AG09309 (cell line): ENCODE results near the gene TADA2A.
"Not testable (repeated sequence)": the region's sequence is repeated elsewhere in the genome, so short reads cannot be mapped to it uniquely, and the experiment has no call there.

Experiments used
- DNase-seq: peaks from one replicate; pipeline ENCODE4 v3.0.0-alpha.2; 2010; ENCODE audit warnings: low read depth
- H3K4me3 ChIP-seq: 2 replicates; pipeline ENCODE4 v1.5.1; 2011; ENCODE audit warnings: mild to moderate bottlenecking, low read depth, low read length, moderate library complexity; ENCODE audit not compliant: control insufficient read depth
- TF ChIP-seq, protein P1 (sequence below): IDR thresholded peaks from 2 replicates; pipeline ENCODE4 v1.5.1; 2011; ENCODE audit warnings: mild to moderate bottlenecking, low read depth, low read length, inconsistent platforms; ENCODE audit not compliant: insufficient read depth, control insufficient read depth; ENCODE audit errors: missing control alignments

The TADA2A gene

GRCh38 chr17:37500378-37500777 is 93.7 kb downstream of the TADA2A start:
- TF ChIP-seq, protein P1, sequence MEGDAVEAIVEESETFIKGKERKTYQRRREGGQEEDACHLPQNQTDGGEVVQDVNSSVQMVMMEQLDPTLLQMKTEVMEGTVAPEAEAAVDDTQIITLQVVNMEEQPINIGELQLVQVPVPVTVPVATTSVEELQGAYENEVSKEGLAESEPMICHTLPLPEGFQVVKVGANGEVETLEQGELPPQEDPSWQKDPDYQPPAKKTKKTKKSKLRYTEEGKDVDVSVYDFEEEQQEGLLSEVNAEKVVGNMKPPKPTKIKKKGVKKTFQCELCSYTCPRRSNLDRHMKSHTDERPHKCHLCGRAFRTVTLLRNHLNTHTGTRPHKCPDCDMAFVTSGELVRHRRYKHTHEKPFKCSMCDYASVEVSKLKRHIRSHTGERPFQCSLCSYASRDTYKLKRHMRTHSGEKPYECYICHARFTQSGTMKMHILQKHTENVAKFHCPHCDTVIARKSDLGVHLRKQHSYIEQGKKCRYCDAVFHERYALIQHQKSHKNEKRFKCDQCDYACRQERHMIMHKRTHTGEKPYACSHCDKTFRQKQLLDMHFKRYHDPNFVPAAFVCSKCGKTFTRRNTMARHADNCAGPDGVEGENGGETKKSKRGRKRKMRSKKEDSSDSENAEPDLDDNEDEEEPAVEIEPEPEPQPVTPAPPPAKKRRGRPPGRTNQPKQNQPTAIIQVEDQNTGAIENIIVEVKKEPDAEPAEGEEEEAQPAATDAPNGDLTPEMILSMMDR = no peak
- H3K4me3 ChIP-seq = no peak overlapping the region
- no peak for DNase-seq

DNA sequence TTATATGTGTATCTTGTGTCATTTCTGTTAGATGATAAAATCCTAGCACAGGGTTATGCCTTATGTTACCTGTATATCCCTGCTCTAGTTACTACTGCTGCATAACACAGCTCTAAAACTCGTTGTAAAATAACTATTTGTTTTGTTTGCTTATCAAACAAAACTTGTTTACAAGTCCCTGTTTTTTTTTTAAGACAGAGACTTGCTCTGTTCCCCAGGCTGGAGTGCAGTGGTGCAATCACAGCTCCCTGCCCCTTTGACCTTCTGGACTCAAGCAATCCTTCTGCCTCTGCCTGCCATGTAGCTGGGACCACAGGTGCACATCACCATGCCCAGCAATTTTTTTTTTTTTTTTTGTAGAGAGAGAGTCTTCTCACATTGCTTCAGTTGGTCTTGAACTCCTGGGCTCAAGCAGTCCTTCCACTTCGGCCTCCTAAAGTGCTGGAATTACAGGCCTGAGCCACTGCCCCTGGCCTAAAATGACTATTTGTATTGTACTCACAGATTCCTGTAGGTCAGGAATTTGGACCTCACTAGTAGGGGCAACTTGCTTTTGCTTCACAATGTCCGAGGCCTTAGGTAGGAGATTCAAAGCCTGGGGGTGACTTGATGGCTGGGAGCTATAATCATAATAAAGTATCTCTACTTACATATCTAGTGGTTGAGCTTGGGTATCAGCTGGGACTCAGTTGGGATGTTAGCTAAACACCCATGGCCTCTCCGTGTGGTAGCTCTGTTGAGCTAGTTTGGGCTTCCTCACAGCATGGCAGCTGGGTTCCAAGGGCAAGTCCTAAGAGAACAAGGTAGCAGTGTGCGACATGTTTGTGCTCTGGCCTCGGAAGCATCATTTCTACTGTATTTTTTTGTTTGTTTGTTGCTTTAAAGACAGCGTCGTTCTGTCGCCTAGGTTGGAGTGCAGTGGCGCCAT is 95.6 kb downstream of the TADA2A start:
- TF ChIP-seq, protein P1 = no peak

DNA sequence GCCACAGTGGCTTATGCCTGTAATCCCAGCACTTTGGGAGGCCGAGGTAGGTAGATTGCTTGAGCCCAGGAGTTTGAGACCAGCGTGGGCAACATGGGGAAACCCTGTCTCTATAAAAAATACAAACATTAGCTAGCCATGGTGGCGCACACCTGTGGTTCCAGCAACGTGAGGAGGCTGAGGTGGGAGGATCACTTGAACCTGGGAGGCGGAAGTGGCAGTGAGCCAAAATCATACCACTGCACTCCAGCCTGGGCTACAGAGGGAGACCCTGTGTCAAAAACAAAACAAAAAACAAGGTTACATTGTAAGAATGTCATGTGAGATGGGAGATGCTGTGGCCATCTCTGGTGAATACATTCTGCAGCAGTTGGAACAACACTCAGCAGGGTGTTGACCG is 96.5 kb downstream of the TADA2A start:
- no peak overlapping the region for H3K4me3 ChIP-seq
- DNase-seq = no peak
- TF ChIP-seq, protein P1 = no peak

More for the DNA sequence above, 95.6 kb downstream of the TADA2A start:
- H3K4me3 ChIP-seq = no peak overlapping the region
- no peak for DNase-seq

GRCh38 chr17:37505333-37505732 is 98.6 kb downstream of the TADA2A start:
- DNase-seq = no peak
- H3K4me3 ChIP-seq = no peak overlapping the region
- TF ChIP-seq, protein P1 = no peak

GRCh38 chr17:37506678-37507077 is 100.0 kb downstream of the TADA2A start:
- no peak overlapping the region for H3K4me3 ChIP-seq
- DNase-seq = no peak
- TF ChIP-seq, protein P1 = peak; percentile 50

DNA sequence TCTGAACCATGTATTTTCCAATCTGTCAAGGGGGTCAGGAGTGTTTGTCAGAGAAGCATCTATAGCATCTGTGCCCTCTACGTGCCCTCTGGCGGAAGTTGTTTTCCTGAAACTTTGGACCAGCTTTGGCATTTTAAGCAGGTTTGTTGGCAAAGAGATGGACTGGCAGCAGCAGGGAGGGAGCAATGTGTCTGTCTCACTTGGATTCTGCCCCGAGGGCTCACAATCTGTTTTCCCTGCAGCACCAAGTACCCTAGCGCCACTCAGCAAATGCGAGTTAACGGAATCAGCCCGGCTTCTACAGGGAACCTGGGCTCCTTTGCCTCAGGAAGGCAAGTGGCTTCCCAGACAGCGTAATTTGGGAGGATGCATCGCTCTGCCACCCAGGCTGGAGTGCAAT is 100.4 kb downstream of the TADA2A start:
- no peak overlapping the region for H3K4me3 ChIP-seq
- DNase-seq = no peak
- TF ChIP-seq, protein P1 = no peak

- H3K4me3 ChIP-seq = no peak overlapping the region
- TF ChIP-seq, protein P1 = no peak
- DNase-seq = no peak
Observed at GRCh38 chr17:37510056-37510455, 103.4 kb downstream of the TADA2A start.

GRCh38 chr17:37511642-37512041 is 105.0 kb downstream of the TADA2A start:
- H3K4me3 ChIP-seq, DNase-seq: not testable (repeated sequence)
